HepG2 (cell line): ENCODE data around the gene HOXC9. TPM values are rescaled to one million over a fixed set of nuclear protein-coding genes. Genes with fewer than 3 reads are reported as not detected.

Experiments
- ATAC-seq: fragments of 200-7000 bp; cut with Tn5 transposase; 3 replicates; pipeline ENCODE4 v1.9.1; 2020; ENCODE audit warnings: mild to moderate bottlenecking, moderate library complexity
- BruUV-seq: library from RNA; stranded (reverse); fragments of 400-500 nt; replicated peaks from 2 replicates; lab custom pipeline; 2021; lab: Mats Ljungman, UMichigan
- CTCF ChIA-PET: fragments of 300-600 bp; formaldehyde crosslinking; extraction: SDS; loops from one replicate; lab custom pipeline; 2021; ENCODE audit warnings: low total read pairs, inconsistent platforms, low intra/inter-chr PET ratio; lab: Yijun Ruan, JAX
- POLR2A ChIA-PET: fragments of 350-600 bp; sonication (Branson Sonifier 250); formaldehyde crosslinking; loops from one replicate; lab custom pipeline; 2020; ENCODE audit warnings: antibody characterized with exemption, inconsistent platforms; lab: Yijun Ruan, JAX
- DNase-seq: peaks from one replicate; pipeline ENCODE4 v3.0.0-alpha.2; 2015; ENCODE audit warnings: low spot score
- FAIRE-seq: peaks from 3 replicates; lab custom pipeline; 2011; peaks lifted over from hg19 to GRCh38; lab: Jason Lieb, UNC
- H2AFZ ChIP-seq: one replicate; pipeline ENCODE4 v1.6.1; 2011; ENCODE audit warnings: low read length, inconsistent platforms
- H3K27ac ChIP-seq: fragments of 300-600 bp; 3 replicates; pipeline ENCODE4 v1.8.0; 2011; ENCODE audit warnings: mixed run types, mild to moderate bottlenecking, mixed read lengths, low read length, inconsistent platforms; ENCODE audit not compliant: insufficient read depth; ENCODE audit errors: extremely low read length
- H3K27me3 ChIP-seq, 2 experiments: fragments of 200-600 bp in 1 of 2; 2 replicates in 1 of 2; 3 replicates in 1 of 2; pipeline versions ENCODE4 v1.6.0 to v1.8.0; 2011; ENCODE audit warnings: low read length in 2 of 2, mild to moderate bottlenecking in 2 of 2, moderate library complexity in 2 of 2, inconsistent platforms in 1 of 2; ENCODE audit not compliant: insufficient read depth in 2 of 2, control insufficient read depth in 1 of 2
- H3K36me3 ChIP-seq, 2 experiments: fragments of 200-600 bp in 1 of 2; replicated peaks in 1 of 2; 2 replicates in 1 of 2; 3 replicates in 1 of 2; pipeline versions ENCODE4 v1.5.1 to v1.8.0; 2011; ENCODE audit warnings: low read length in 2 of 2, inconsistent platforms in 1 of 2; ENCODE audit not compliant: insufficient read depth in 2 of 2, control insufficient read depth in 1 of 2
- H3K4me1 ChIP-seq: 2 replicates; pipeline ENCODE4 v1.5.1; 2012; ENCODE audit warnings: low read length, inconsistent platforms; ENCODE audit not compliant: insufficient read depth
- H3K4me2 ChIP-seq: 2 replicates; pipeline ENCODE4 v1.6.0; 2011; ENCODE audit warnings: low read depth, low read length, inconsistent platforms
- H3K4me3 ChIP-seq, 3 experiments: fragments of 200-600 bp in 1 of 3; sonication (generic), shearing (Covaris generic) in 1 of 3; replicated peaks in 1 of 3; 2 replicates each; pipeline ENCODE4 v1.5.1; 2011 to 2016; ENCODE audit warnings: low read length in 3 of 3, inconsistent platforms in 2 of 3, low read depth in 2 of 3, mild to moderate bottlenecking in 2 of 3, control low read depth in 1 of 3, mixed read lengths in 1 of 3; ENCODE audit not compliant: insufficient read depth in 1 of 3
- H3K79me2 ChIP-seq: one replicate; pipeline ENCODE4 v1.6.1; 2011; ENCODE audit warnings: low read length, inconsistent platforms; ENCODE audit not compliant: insufficient read depth
- H3K9ac ChIP-seq: 2 replicates; pipeline ENCODE4 v1.6.0; 2011; ENCODE audit warnings: mild to moderate bottlenecking, low read depth, low read length, inconsistent platforms; ENCODE audit not compliant: insufficient read depth
- H3K9me3 ChIP-seq: 2 replicates; pipeline ENCODE4 v1.5.1; 2012; ENCODE audit warnings: mild to moderate bottlenecking, low read length
- H4K20me1 ChIP-seq: 2 replicates; pipeline ENCODE4 v1.6.0; 2011; ENCODE audit warnings: inconsistent platforms, mild to moderate bottlenecking, low read length, moderate library complexity; ENCODE audit not compliant: insufficient read depth
- HHEX ChIP-seq: IDR thresholded peaks from 2 replicates; pipeline ENCODE4 v1.6.1; 2016; ENCODE audit warnings: control low read depth
- MBD4 ChIP-seq: IDR thresholded peaks from 2 replicates; pipeline ENCODE4 v1.6.1; 2012; ENCODE audit warnings: low read length, inconsistent platforms, borderline replicate concordance
- NR2F6 ChIP-seq, 2 experiments: IDR thresholded peaks; 2 replicates each; pipeline ENCODE4 v1.6.1; 2016; ENCODE audit warnings: antibody characterized with exemption in 1 of 2, mild to moderate bottlenecking in 1 of 2
- ZMAT3 ChIP-seq: sonication (generic); formaldehyde crosslinking; conservative IDR thresholded peaks from 2 replicates; pipeline ENCODE4 v1.7.0; 2021; ENCODE audit warnings: missing genetic modification reagents
- ZNF646 ChIP-seq: sonication (generic); formaldehyde crosslinking; IDR thresholded peaks from 2 replicates; pipeline ENCODE4 v1.9.0; 2021; ENCODE audit warnings: mild to moderate bottlenecking, missing genetic modification reagents
- ZSCAN20 ChIP-seq: sonication (generic); formaldehyde crosslinking; IDR thresholded peaks from 2 replicates; pipeline ENCODE4 v1.4.0; 2020; ENCODE audit warnings: missing genetic modification reagents, mild to moderate bottlenecking, borderline replicate concordance
- WGBS: methylation state at CpG from one replicate; pipeline ENCODE4 v1.1.6; 2017; ENCODE audit warnings: low lambda C conversion rate; 5-methylcytosine and 5-hydroxymethylcytosine counted together
- in situ Hi-C: cut with HindIII; loops from 2 replicates; pipeline ENCODE4 v1.10.0; 2017; ENCODE audit warnings: low pct_unique_long_range_greater_than_20kb; ENCODE audit not compliant: extremely low pct_ligation_motif_present
- intact Hi-C: fragments of 100-400 bp; cut with micrococcal nuclease; formaldehyde crosslinking; loops from one replicate; pipeline ENCODE4 v1.10.0; 2022; ENCODE audit not compliant: unreplicated experiment
- polyA plus RNA-seq, 8 experiments: library from polyadenylated mRNA; depleted of rRNA in 3 of 8; stranded (reverse) in 7 of 8; unstranded in 1 of 8; fragments of >200 nt; fragmentation: Illumina TruSeq in 4 of 8; extraction: Trizol in 4 of 8; gene quantifications; 2 replicates each; pipeline versions ENCODE4 v1.2.1 to v1.2.3, GENCODE V29; 2011 to 2016; ENCODE audit warnings: low read depth in 4 of 8, missing spikeins in 1 of 8, mixed read lengths in 1 of 8; ENCODE audit not compliant: insufficient read depth in 1 of 8
- total RNA-seq, 5 experiments: library from RNA; depleted of rRNA; stranded (reverse); fragments of >200 nt; fragmentation: Illumina TruSeq; extraction: Trizol; gene quantifications; 2 replicates each; pipeline ENCODE4 v1.2.3, GENCODE V29; 2016; ENCODE audit warnings: low read depth in 1 of 5

Gene HOXC9
- total and polyA plus RNA-seq, 2 of the 13 experiments (the other 11 are each of a cell fraction or from before 2014, with no cell fraction given) = 0.11 to 1.1 TPM

DNA sequence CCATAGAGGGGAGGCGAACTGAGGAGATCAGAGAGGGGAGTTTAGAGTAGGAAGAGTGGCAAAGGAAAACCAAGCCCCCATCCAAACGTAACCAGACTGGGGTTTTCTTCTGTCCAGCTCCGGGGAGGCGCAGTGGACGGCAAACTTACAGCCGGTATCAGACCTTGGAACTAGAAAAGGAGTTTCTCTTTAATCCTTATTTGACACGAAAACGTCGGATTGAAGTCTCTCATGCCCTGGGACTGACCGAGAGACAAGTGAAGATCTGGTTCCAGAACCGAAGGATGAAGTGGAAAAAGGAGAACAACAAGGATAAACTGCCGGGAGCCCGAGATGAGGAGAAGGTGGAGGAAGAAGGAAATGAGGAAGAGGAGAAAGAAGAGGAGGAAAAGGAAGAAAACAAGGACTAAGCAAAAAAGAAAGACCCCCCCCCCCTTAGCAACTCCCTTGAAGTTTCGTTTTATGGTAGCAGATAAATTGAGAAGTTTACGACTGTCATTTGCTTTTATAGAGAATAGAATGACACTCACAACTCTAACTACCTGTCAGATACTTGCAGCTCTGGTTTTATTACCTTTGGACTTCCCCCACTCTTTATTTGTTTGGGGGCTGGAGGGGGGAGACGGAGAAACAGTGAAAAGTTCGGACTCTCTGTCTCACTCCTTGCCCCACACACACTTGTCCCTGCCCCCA is 11.2 kb downstream of the HOXC9 start:
- H3K9me3 ChIP-seq = no peaks in the 10 kb centered on the region
- no peak overlapping the region for H2AFZ ChIP-seq
- intact Hi-C loops = no loop called here
- WGBS = 6% methylated on average over 17 of the region's 17 CpGs
- no peaks in the 10 kb centered on the region for H3K36me3 ChIP-seq
- ATAC-seq (no peak), FAIRE-seq (no peak), DNase-seq (no peak)
- H3K27ac ChIP-seq = no peak overlapping the region
- no TSS peak for BruUV-seq
- H3K4me1 ChIP-seq = peaks cover 24% of the 10 kb centered on the region
- H3K4me3 ChIP-seq = no peak overlapping the region
- peaks cover 23 to 89% of the 10 kb centered on the region in 2 experiments for H3K27me3 ChIP-seq
- no peaks in the 10 kb centered on the region for H3K79me2 ChIP-seq
- TF ChIP-seq HHEX = no peak
- TF ChIP-seq ZMAT3 (CRISPR knock-in tag) = no peak
- TF ChIP-seq ZNF646 (CRISPR knock-in tag) = no peak
- TF ChIP-seq MBD4 = no peak
- no peak for TF ChIP-seq ZSCAN20 (CRISPR knock-in tag)
- TF ChIP-seq NR2F6 (IDR thresholded peaks at IDR 0.05) = no peak
- TF ChIP-seq NR2F6 (CRISPR knock-in tag; IDR thresholded peaks at IDR 0.05) = no peak
- in situ Hi-C loops = loop anchor here (10.0 kb wide), 1 partner anchor 354 kb away; the partner anchor contains the start of gene GPR84
- H3K4me2 ChIP-seq = no peak overlapping the region; the same call in 1 of the 2 replicates
- CTCF ChIA-PET = interaction anchor here (1.3 kb wide), 1 partner anchor 190 kb away, joined by 4 read pairs; no protein-coding TSS in a partner anchor
- H3K9ac ChIP-seq = no peak overlapping the region
- H4K20me1 ChIP-seq = no peaks in the 10 kb centered on the region
- POLR2A ChIA-PET = no interaction called here
